Trophoblast cell (in vitro differentiated cells and primary cell): ENCODE measurements around the gene SQSTM1.

ENCODE experiments used
- DNase-seq, 2 donors: peaks; one replicate each; pipeline ENCODE4 v3.0.0-alpha.2; 2016
- H2AFZ ChIP-seq: 2 replicates; pipeline ENCODE4 v1.6.1; 2013; ENCODE audit warnings: low read length, moderate library complexity, mild to moderate bottlenecking; ENCODE audit not compliant: insufficient read depth, poor library complexity
- H2AK5ac ChIP-seq: 2 replicates; pipeline ENCODE4 v1.6.1; 2013; ENCODE audit warnings: mild to moderate bottlenecking, low read length
- H2BK120ac ChIP-seq: 2 replicates; pipeline ENCODE4 v1.6.1; 2013; ENCODE audit warnings: low read length, mild to moderate bottlenecking, moderate library complexity; ENCODE audit not compliant: insufficient read depth, poor library complexity
- H2BK12ac ChIP-seq: 2 replicates; pipeline ENCODE4 v1.6.1; 2013; ENCODE audit warnings: mild to moderate bottlenecking, low read length, moderate library complexity
- H2BK5ac ChIP-seq: 2 replicates; pipeline ENCODE4 v1.6.1; 2013; ENCODE audit warnings: low read length, low read depth, moderate library complexity, mild to moderate bottlenecking; ENCODE audit not compliant: poor library complexity
- H3K14ac ChIP-seq: 2 replicates; pipeline ENCODE4 v1.6.1; 2013; ENCODE audit warnings: mild to moderate bottlenecking, low read length
- H3K18ac ChIP-seq: 2 replicates; pipeline ENCODE4 v1.6.1; 2013; ENCODE audit warnings: mild to moderate bottlenecking, low read length
- H3K23ac ChIP-seq: 2 replicates; pipeline ENCODE4 v1.6.1; 2013; ENCODE audit warnings: low read length
- H3K27ac ChIP-seq: 2 replicates; pipeline ENCODE4 v1.5.1; 2013; ENCODE audit warnings: low read depth, mild to moderate bottlenecking, inconsistent platforms, low read length, moderate library complexity
- H3K27me3 ChIP-seq: 2 replicates; pipeline ENCODE4 v1.6.1; 2013; ENCODE audit warnings: inconsistent platforms, mild to moderate bottlenecking, low read length, moderate library complexity; ENCODE audit not compliant: insufficient read depth
- H3K36me3 ChIP-seq, 2 experiments: 1 replicate in 1 of 2; 2 replicates in 1 of 2; pipeline ENCODE4 v1.6.1; 2013; ENCODE audit warnings: low read length in 2 of 2, mild to moderate bottlenecking in 2 of 2, moderate library complexity in 1 of 2; ENCODE audit not compliant: insufficient read depth in 2 of 2, control insufficient read depth in 1 of 2
- H3K4ac ChIP-seq: 2 replicates; pipeline ENCODE4 v1.6.1; 2013; ENCODE audit warnings: low read depth, mild to moderate bottlenecking, low read length, moderate library complexity
- H3K4me1 ChIP-seq, 2 experiments: 1 replicate in 1 of 2; 2 replicates in 1 of 2; pipeline ENCODE4 v1.6.1; 2013; ENCODE audit warnings: low read length in 2 of 2, mild to moderate bottlenecking in 2 of 2, moderate library complexity in 1 of 2; ENCODE audit not compliant: insufficient read depth in 2 of 2, control insufficient read depth in 1 of 2
- H3K4me2 ChIP-seq: 2 replicates; pipeline ENCODE4 v1.6.1; 2013; ENCODE audit warnings: inconsistent platforms, mild to moderate bottlenecking, low read length, moderate library complexity
- H3K4me3 ChIP-seq: 2 replicates; pipeline ENCODE4 v1.5.1; 2013; ENCODE audit warnings: mild to moderate bottlenecking, low read depth, low read length, inconsistent platforms
- H3K79me1 ChIP-seq: one replicate; pipeline ENCODE4 v1.6.1; 2013; ENCODE audit warnings: low read length
- H3K79me2 ChIP-seq: 2 replicates; pipeline ENCODE4 v1.6.1; 2013; ENCODE audit warnings: low read length, mild to moderate bottlenecking; ENCODE audit not compliant: control insufficient read depth, insufficient read depth, poor library complexity
- H3K9ac ChIP-seq: 2 replicates; pipeline ENCODE4 v1.6.1; 2013; ENCODE audit warnings: mild to moderate bottlenecking, low read length
- H3K9me3 ChIP-seq: 2 replicates; pipeline ENCODE4 v1.6.1; 2013; ENCODE audit warnings: low read depth, mild to moderate bottlenecking, control low read depth, inconsistent platforms, low read length; ENCODE audit not compliant: insufficient read depth
- H4K12ac ChIP-seq: 2 replicates; pipeline ENCODE4 v1.6.1; 2013; ENCODE audit warnings: low read depth, mild to moderate bottlenecking, low read length, moderate library complexity
- H4K8ac ChIP-seq: 2 replicates; pipeline ENCODE4 v1.6.1; 2013; ENCODE audit warnings: low read depth, mild to moderate bottlenecking, low read length, moderate library complexity
- H4K91ac ChIP-seq: one replicate; pipeline ENCODE4 v1.6.1; 2013; ENCODE audit warnings: low read depth, mild to moderate bottlenecking, low read length, moderate library complexity
- WGBS: extraction: QIAGEN DNeasy Blood & Tissue Kit; methylation state at CpG from one replicate; pipeline ENCODE4 v1.1.7; 2013; ENCODE audit warnings: missing lambda C conversion rate; ENCODE audit not compliant: insufficient read length, insufficient coverage; ENCODE audit errors: extremely low coverage; 5-methylcytosine and 5-hydroxymethylcytosine counted together

SQSTM1 gene

GRCh38 chr5:179800071-179800695 is 20.5 kb upstream of the SQSTM1 start:
- Histone ChIP-seq H3K4me3 (no peak overlapping the region), H2BK12ac (no peak overlapping the region), H2AK5ac (no peak overlapping the region), H3K14ac (no peak overlapping the region), H4K12ac (no peak overlapping the region), H3K4me2 (no peak overlapping the region), H3K9me3 (no peaks in the 10 kb centered on the region), H3K27ac (no peak overlapping the region), H4K91ac (no peak overlapping the region), H3K18ac (no peak overlapping the region), H3K27me3 (no peaks in the 10 kb centered on the region), H3K23ac (no peak overlapping the region), H3K79me1 (peaks cover 7% of the 10 kb centered on the region), H3K4me1 (peaks cover 13 to 21% of the 10 kb centered on the region in 2 experiments), H3K79me2 (peaks cover 10% of the 10 kb centered on the region), H2BK120ac (no peak overlapping the region), H4K8ac (no peak overlapping the region), H3K4ac (no peak overlapping the region), H2BK5ac (no peak overlapping the region), H3K9ac (no peak overlapping the region), H2AFZ (no peak overlapping the region), H3K36me3 (peaks cover 63% of the 10 kb centered on the region in 2 experiments)
- no CpG with 5 or more reads among the region's 21 CpGs for WGBS
- no peak for DNase-seq

GRCh38 chr5:179800696-179801201 is 20.0 kb upstream of the SQSTM1 start:
- Histone ChIP-seq H3K27ac (no peak overlapping the region), H3K4me3 (no peak overlapping the region), H3K79me2 (peaks cover 12% of the 10 kb centered on the region), H3K4ac (no peak overlapping the region), H3K14ac (no peak overlapping the region), H3K36me3 (peaks cover 63% of the 10 kb centered on the region in 2 experiments), H3K79me1 (peaks cover 4% of the 10 kb centered on the region), H2BK5ac (no peak overlapping the region), H4K8ac (no peak overlapping the region), H2AK5ac (no peak overlapping the region), H2AFZ (no peak overlapping the region), H3K18ac (no peak overlapping the region), H2BK120ac (no peak overlapping the region), H3K4me2 (no peak overlapping the region), H3K27me3 (no peaks in the 10 kb centered on the region), H3K23ac (no peak overlapping the region), H2BK12ac (no peak overlapping the region), H4K91ac (no peak overlapping the region), H3K4me1 (peaks cover 13 to 19% of the 10 kb centered on the region in 2 experiments), H3K9me3 (no peaks in the 10 kb centered on the region), H4K12ac (no peak overlapping the region), H3K9ac (no peak overlapping the region)
- no peak for DNase-seq
- no CpG with 5 or more reads among the region's 12 CpGs for WGBS

GRCh38 chr5:179801304-179802206 is 19.1 kb upstream of the SQSTM1 start:
- no peaks in the 10 kb centered on the region for H3K27me3 ChIP-seq
- H4K91ac ChIP-seq: no peak overlapping the region
- H3K9ac ChIP-seq: no peak overlapping the region
- no peak overlapping the region for H4K12ac ChIP-seq
- no peak overlapping the region for H4K8ac ChIP-seq
- peaks cover 63% of the 10 kb centered on the region in 2 experiments for H3K36me3 ChIP-seq
- H3K79me1 ChIP-seq: peaks cover 9% of the 10 kb centered on the region
- peaks cover 17% of the 10 kb centered on the region for H3K79me2 ChIP-seq
- peaks cover 13 to 18% of the 10 kb centered on the region in 2 experiments for H3K4me1 ChIP-seq
- H3K23ac ChIP-seq: no peak overlapping the region
- no peak overlapping the region for H3K18ac ChIP-seq
- H3K4me2 ChIP-seq: no peak overlapping the region
- H2BK5ac ChIP-seq: no peak overlapping the region
- H2BK12ac ChIP-seq: no peak overlapping the region
- H3K9me3 ChIP-seq: no peaks in the 10 kb centered on the region
- H3K27ac ChIP-seq: no peak overlapping the region
- H2AK5ac ChIP-seq: no peak overlapping the region
- no peak overlapping the region for H2BK120ac ChIP-seq
- H3K4ac ChIP-seq: no peak overlapping the region
- H2AFZ ChIP-seq: no peak overlapping the region
- WGBS: no CpG with 5 or more reads among the region's 67 CpGs
- H3K14ac ChIP-seq: no peak overlapping the region
- DNase-seq: peak; percentile 74 to 87
- H3K4me3 ChIP-seq: no peak overlapping the region

GRCh38 chr5:179802207-179802883 is 18.4 kb upstream of the SQSTM1 start:
- H3K23ac ChIP-seq: no peak overlapping the region
- peaks cover 13% of the 10 kb centered on the region for H3K79me1 ChIP-seq
- H3K9ac ChIP-seq: no peak overlapping the region
- H3K27ac ChIP-seq: no peak overlapping the region
- no peak overlapping the region for H2BK120ac ChIP-seq
- no peak for DNase-seq
- H3K14ac ChIP-seq: no peak overlapping the region
- H2BK5ac ChIP-seq: no peak overlapping the region
- H2AK5ac ChIP-seq: no peak overlapping the region
- no peak overlapping the region for H3K4me3 ChIP-seq
- H3K4ac ChIP-seq: no peak overlapping the region
- H3K4me2 ChIP-seq: no peak overlapping the region
- H3K18ac ChIP-seq: no peak overlapping the region
- no peak overlapping the region for H4K12ac ChIP-seq
- H4K8ac ChIP-seq: no peak overlapping the region
- H2BK12ac ChIP-seq: no peak overlapping the region
- H3K79me2 ChIP-seq: peaks cover 19% of the 10 kb centered on the region
- peaks cover 13 to 14% of the 10 kb centered on the region in 2 experiments for H3K4me1 ChIP-seq
- no CpG with 5 or more reads among the region's 19 CpGs for WGBS
- H2AFZ ChIP-seq: no peak overlapping the region
- H3K9me3 ChIP-seq: no peaks in the 10 kb centered on the region
- no peaks in the 10 kb centered on the region for H3K27me3 ChIP-seq
- H4K91ac ChIP-seq: no peak overlapping the region
- peaks cover 56 to 59% of the 10 kb centered on the region in 2 experiments for H3K36me3 ChIP-seq
